Panc1 (cell line): ENCODE results near the gene GUCY2C.

Experiments used
- CTCF ChIP-seq: fragments of 450-650 bp; IDR thresholded peaks from 2 replicates; pipeline ENCODE4 v1.5.1; 2017; ENCODE audit warnings: mild to moderate bottlenecking
- POLR2AphosphoS5 ChIP-seq: IDR thresholded peaks from 2 replicates; pipeline ENCODE4 v1.6.1; 2012; ENCODE audit warnings: mild to moderate bottlenecking, low read depth, low read length, moderate library complexity
- TCF7L2 ChIP-seq: IDR thresholded peaks from 2 replicates; pipeline ENCODE4 v1.6.1; 2011; ENCODE audit warnings: mild to moderate bottlenecking, low read depth, low read length, inconsistent platforms

- TF ChIP-seq POLR2AphosphoS5, result no peak
- no peak for TF ChIP-seq CTCF
- TF ChIP-seq TCF7L2, result no peak
Measured at GRCh38 chr12:14570231-14570630, 126.2 kb downstream of the GUCY2C start.
